Immature natural killer cell (primary cell): ENCODE results near the gene AHI1. TPM values are rescaled to one million over a fixed set of nuclear protein-coding genes. Genes with fewer than 3 reads are reported as not detected.

Experiments
- DNase-seq, 3 donors: peaks; one replicate each; pipeline ENCODE4 v3.0.0; 2022; ENCODE audit warnings: mixed read lengths in 1 of 3
- H3K27ac Mint-ChIP-seq, 6 donors: one replicate each; pipeline ENCODE4 v1.8.0; 2020; ENCODE audit warnings: mixed read lengths in 6 of 6, mild to moderate bottlenecking in 5 of 6, inconsistent platforms in 4 of 6, moderate library complexity in 3 of 6
- H3K27me3 Mint-ChIP-seq, 3 donors: one replicate each; pipeline ENCODE4 v1.8.0; 2020 to 2021; ENCODE audit warnings: low read depth in 3 of 3, mild to moderate bottlenecking in 3 of 3, mixed read lengths in 3 of 3, moderate library complexity in 3 of 3, inconsistent platforms in 1 of 3
- H3K36me3 Mint-ChIP-seq, 3 donors: one replicate each; pipeline ENCODE4 v1.8.0; 2020; ENCODE audit warnings: mixed read lengths in 3 of 3, inconsistent platforms in 2 of 3, mild to moderate bottlenecking in 2 of 3
- H3K4me1 Mint-ChIP-seq, 2 donors: one replicate each; pipeline ENCODE4 v1.8.0; 2020; ENCODE audit warnings: inconsistent platforms in 2 of 2, mild to moderate bottlenecking in 2 of 2, mixed read lengths in 2 of 2, moderate library complexity in 1 of 2
- H3K4me3 Mint-ChIP-seq, 5 donors: one replicate each; pipeline ENCODE4 v1.8.0; 2020; ENCODE audit warnings: mild to moderate bottlenecking in 5 of 5, mixed read lengths in 5 of 5, inconsistent platforms in 3 of 5, moderate library complexity in 3 of 5
- H3K9me3 Mint-ChIP-seq, 6 donors: one replicate each; pipeline ENCODE4 v1.8.0; 2020; ENCODE audit warnings: mild to moderate bottlenecking in 6 of 6, mixed read lengths in 6 of 6, inconsistent platforms in 4 of 6, moderate library complexity in 3 of 6
- polyA plus RNA-seq, 3 donors: library from polyadenylated mRNA; unstranded; fragments of 300-500 nt; fragmentation: Illumina TruSeq; gene quantifications; one replicate each; pipeline ENCODE4 v1.2.3, GENCODE V29; 2021

Gene AHI1
- polyA plus RNA-seq, 3 donors from 2014 or later: 1.5 to 4.9 (median 4.5) TPM

DNA sequence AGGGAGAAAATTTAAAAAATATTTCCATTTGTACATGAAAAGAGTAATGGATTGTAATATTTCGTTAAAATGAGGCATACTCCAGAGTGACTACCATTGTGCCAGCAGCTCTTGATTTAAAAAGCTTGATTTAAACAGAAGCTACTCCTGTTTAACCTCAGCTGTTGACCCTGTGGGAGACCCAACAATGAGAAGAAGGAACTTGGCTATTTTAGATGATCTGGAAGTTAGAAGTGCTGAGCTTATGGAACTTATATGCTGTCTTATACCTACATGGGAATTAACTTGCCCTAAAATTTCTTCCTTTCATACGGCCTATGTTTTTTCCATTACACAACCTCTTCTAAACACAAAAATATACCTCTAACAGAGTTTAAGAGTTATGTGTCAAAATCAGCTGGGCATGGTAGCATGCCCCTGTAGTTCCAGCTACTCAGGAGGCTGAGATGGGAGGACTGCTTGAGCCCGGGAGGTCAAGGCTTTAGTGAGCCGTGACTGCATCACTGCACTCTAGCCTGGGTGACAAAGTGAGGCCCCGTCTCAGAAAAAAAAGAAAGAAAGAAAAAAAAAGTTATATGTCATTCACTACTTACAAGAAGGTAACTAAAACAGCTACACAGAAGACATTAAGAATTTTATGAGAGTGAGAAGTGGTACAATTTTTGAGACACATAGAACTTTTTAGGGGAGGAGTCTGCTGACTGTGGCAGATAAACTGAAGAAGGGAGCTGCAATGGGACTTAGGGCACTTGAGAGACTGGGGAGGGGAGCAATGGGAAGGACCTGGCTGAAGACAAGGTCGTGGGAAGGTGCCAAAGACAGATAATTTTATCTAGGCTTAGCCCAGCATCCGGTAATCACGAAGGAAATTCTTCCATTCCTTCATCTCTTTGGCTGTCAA is 176.6 kb downstream of the AHI1 start:
- peaks cover 0 to 14% (median 8%) of the 10 kb centered on the region in 3 donors for H3K36me3 Mint-ChIP-seq
- DNase-seq: no peak
- peaks cover 0 to 4% (median 0%) of the 10 kb centered on the region in 3 donors for H3K27me3 Mint-ChIP-seq
- H3K9me3 Mint-ChIP-seq: peaks cover 0 to 2% (median 0%) of the 10 kb centered on the region in 6 donors
- peak overlapping the region in 2 of 6 donors; percentile 34 to 43 for H3K27ac Mint-ChIP-seq
- H3K4me3 Mint-ChIP-seq: peak overlapping the region in 1 of 5 donors; percentile 2
- H3K4me1 Mint-ChIP-seq: peaks cover 17 to 22% of the 10 kb centered on the region in 2 donors

DNA sequence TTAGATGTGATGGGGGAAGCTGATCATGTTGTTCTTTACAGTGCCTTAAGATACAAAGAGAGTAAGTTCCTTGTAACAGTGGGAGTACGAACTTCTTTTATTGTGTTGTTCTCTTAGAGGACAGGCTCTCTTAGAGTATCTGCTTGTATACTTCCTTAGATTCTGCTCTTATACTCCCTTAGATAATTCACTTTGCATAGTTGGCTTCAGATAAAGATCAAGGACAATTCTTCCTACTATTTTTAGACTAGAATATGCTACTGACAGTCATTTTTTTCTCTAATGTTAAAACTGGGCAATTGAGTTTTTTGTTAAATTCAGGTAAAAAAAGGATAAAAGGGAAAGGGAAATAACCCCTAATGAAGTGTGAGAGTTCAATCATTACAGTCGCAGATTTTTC is 177.7 kb downstream of the AHI1 start:
- peaks cover 0 to 14% (median 8%) of the 10 kb centered on the region in 3 donors for H3K36me3 Mint-ChIP-seq
- no peaks in the 10 kb centered on the region for H3K9me3 Mint-ChIP-seq
- H3K27ac Mint-ChIP-seq: no peak overlapping the region
- no peak overlapping the region for H3K4me3 Mint-ChIP-seq
- H3K27me3 Mint-ChIP-seq: peaks cover 0 to 4% (median 0%) of the 10 kb centered on the region in 3 donors
- no peak for DNase-seq
- peaks cover 17 to 22% of the 10 kb centered on the region in 2 donors for H3K4me1 Mint-ChIP-seq

DNA sequence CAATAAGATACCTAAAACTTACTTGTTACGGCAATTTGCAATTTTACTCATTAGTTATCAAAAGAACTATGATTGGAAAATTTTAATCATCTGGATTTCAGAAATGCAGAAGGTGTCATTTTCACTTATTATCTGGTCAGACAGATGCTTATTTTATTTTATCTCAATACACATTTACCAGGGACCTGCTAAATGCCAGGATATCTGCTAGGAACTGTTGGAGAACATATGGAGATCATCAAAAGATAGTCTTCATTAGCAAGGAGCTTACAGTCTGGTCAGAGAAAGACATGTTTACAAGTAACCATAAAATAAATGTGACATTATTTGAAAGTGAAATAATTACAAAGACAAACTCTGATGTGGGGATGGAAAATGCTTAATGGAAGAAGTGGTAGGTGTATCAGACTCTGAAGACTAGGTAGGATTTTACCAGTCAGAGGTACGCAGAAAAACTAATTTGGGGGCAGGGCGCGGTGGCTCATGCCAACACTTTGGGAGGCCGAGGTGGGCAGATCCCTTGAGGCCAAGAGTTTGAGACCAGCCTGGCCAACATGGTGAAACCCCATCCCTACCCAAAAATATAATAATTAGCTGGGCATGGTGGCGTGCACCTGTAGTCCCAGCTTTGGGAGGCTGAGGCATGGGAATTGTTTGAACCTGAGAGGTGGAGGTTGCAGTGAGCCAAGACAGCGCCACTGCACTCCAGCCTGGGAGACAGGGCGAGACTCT is 178.6 kb downstream of the AHI1 start:
- peaks cover 0 to 4% (median 0%) of the 10 kb centered on the region in 3 donors for H3K27me3 Mint-ChIP-seq
- peaks cover 0 to 14% (median 8%) of the 10 kb centered on the region in 3 donors for H3K36me3 Mint-ChIP-seq
- H3K27ac Mint-ChIP-seq: no peak overlapping the region
- no peaks in the 10 kb centered on the region for H3K9me3 Mint-ChIP-seq
- H3K4me3 Mint-ChIP-seq: no peak overlapping the region
- no peak for DNase-seq
- peaks cover 14 to 21% of the 10 kb centered on the region in 2 donors for H3K4me1 Mint-ChIP-seq

DNA sequence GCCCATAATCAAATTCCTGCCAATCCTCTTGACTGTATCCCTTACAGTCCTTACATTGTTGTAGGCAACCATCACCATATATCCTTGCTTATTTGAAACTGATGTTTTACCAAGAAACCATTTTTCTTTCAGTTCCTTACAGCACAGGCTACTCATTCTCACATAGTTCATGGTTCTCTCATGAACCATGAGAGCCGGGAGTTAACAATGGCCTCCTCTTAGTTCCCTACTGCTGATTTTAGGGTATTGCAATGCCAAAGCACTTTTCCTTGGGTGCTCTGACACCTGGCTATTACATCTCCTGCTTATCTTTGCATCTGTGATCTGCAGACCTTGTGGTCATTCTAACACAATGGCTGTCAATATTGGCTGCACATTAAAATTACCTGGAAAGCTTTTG is 183.0 kb downstream of the AHI1 start:
- Mint-ChIP-seq H3K9me3 (no peaks in the 10 kb centered on the region), H3K4me1 (no peaks in the 10 kb centered on the region), H3K27me3 (no peaks in the 10 kb centered on the region), H3K4me3 (no peak overlapping the region), H3K36me3 (peaks cover 0 to 9% (median 6%) of the 10 kb centered on the region in 3 donors), H3K27ac (no peak overlapping the region)
- DNase-seq: no peak

GRCh38 chr6:135311446-135312200 is 185.9 kb downstream of the AHI1 start:
- Mint-ChIP-seq H3K27me3 (no peaks in the 10 kb centered on the region), H3K4me3 (no peak overlapping the region), H3K9me3 (no peaks in the 10 kb centered on the region), H3K36me3 (peaks cover 0 to 8% (median 0%) of the 10 kb centered on the region in 3 donors), H3K27ac (no peak overlapping the region), H3K4me1 (no peaks in the 10 kb centered on the region)
- no peak for DNase-seq

DNA sequence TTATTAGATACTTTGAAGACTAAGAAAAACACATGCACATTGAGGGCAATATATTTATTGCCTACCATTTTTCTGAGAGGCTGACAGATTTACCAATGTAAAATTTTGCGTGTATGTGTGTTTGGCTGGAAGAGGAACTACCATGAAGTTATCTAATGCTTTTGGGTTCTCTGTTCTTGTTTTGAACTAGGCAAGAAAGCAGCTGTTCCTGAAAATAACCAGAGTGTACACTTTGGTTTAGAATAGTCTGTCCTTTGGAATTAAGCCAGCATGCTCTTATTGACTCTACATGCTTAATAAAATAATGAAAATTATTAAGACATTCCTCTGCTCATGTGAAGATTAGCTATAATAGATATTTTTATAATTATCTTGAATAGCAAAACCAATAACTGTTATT is 187.2 kb downstream of the AHI1 start:
- DNase-seq: no peak
- no peak overlapping the region for H3K27ac Mint-ChIP-seq
- H3K9me3 Mint-ChIP-seq: no peaks in the 10 kb centered on the region
- no peak overlapping the region for H3K4me3 Mint-ChIP-seq
- peaks cover 0 to 2% (median 0%) of the 10 kb centered on the region in 3 donors for H3K27me3 Mint-ChIP-seq
- H3K36me3 Mint-ChIP-seq: peaks cover 0 to 14% (median 0%) of the 10 kb centered on the region in 3 donors
- H3K4me1 Mint-ChIP-seq: no peaks in the 10 kb centered on the region

DNA sequence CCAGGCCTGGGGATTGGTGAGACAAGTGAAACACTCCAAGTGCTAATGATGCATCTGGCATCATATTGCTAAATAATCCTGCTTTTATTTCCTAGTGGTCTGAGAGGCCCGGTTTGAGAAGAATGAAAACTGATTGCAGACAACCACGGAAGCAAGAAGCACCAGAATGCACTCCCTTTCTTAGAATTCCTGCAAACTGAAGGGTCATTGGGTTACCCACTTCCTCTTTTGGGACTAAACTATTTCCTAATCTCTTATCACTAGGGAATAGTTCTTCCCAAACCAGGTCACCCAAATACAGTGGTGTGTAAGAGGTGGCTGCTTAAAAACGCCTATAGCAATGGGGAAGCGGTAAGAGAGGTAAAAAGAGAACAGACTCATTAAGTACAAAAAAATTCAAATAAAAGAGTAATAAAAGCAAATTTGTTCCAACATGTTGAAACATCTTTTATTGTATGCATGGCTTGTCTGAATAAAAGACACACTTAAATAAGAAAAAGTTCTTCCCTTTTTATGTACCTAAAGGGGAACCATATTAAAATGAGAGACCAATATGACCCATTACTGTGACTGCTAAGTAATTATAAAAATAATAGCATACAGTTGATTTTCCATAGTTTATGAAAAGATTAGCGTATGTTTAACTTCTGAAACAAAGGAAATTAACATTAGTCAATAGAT is 190.7 kb downstream of the AHI1 start:
- H3K27ac Mint-ChIP-seq: no peak overlapping the region
- H3K9me3 Mint-ChIP-seq: no peaks in the 10 kb centered on the region
- DNase-seq: no peak
- no peak overlapping the region for H3K4me3 Mint-ChIP-seq
- H3K4me1 Mint-ChIP-seq: no peaks in the 10 kb centered on the region
- H3K27me3 Mint-ChIP-seq: peaks cover 0 to 2% (median 0%) of the 10 kb centered on the region in 3 donors
- peaks cover 0 to 19% (median 3%) of the 10 kb centered on the region in 3 donors for H3K36me3 Mint-ChIP-seq

- Mint-ChIP-seq H3K36me3 (peaks cover 3 to 19% (median 4%) of the 10 kb centered on the region in 3 donors), H3K27ac (no peak overlapping the region), H3K27me3 (peaks cover 0 to 2% (median 0%) of the 10 kb centered on the region in 3 donors), H3K4me3 (no peak overlapping the region), H3K9me3 (no peaks in the 10 kb centered on the region), H3K4me1 (no peaks in the 10 kb centered on the region)
- no peak for DNase-seq
Measured at GRCh38 chr6:135306166-135306565, 191.4 kb downstream of the AHI1 start.

DNA sequence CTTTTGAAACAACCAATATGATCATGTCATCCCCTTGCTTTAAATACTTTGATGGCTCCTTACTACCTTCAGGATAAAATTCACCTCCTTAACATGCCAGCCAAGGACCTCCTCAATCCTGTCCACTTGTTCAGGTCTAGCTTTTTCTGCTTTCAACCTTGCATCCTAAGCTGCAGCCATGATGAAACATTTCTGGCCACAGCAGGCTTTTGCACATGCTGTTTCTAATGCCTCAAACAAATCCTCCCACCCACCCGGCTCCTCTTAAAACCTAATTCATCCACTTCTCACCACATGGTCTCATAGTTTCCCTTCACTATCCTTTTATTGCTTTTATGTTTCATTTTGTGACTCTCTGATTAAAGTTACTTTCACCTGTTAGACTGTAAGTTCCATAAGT is 191.9 kb downstream of the AHI1 start:
- Mint-ChIP-seq H3K27ac (no peak overlapping the region), H3K36me3 (peaks cover 3 to 19% (median 4%) of the 10 kb centered on the region in 3 donors), H3K27me3 (peaks cover 0 to 2% (median 0%) of the 10 kb centered on the region in 3 donors), H3K4me3 (no peak overlapping the region), H3K9me3 (no peaks in the 10 kb centered on the region), H3K4me1 (no peaks in the 10 kb centered on the region)
- DNase-seq: no peak

- Mint-ChIP-seq H3K4me3 (no peak overlapping the region), H3K27ac (no peak overlapping the region), H3K9me3 (no peaks in the 10 kb centered on the region), H3K36me3 (peaks cover 3 to 19% (median 4%) of the 10 kb centered on the region in 3 donors), H3K4me1 (no peaks in the 10 kb centered on the region), H3K27me3 (peaks cover 0 to 2% (median 0%) of the 10 kb centered on the region in 3 donors)
- DNase-seq: no peak
Measured at GRCh38 chr6:135304883-135305282, 192.7 kb downstream of the AHI1 start.

- peaks cover 3 to 26% (median 6%) of the 10 kb centered on the region in 3 donors for H3K36me3 Mint-ChIP-seq
- no peak overlapping the region for H3K27ac Mint-ChIP-seq
- H3K27me3 Mint-ChIP-seq: peaks cover 0 to 2% (median 0%) of the 10 kb centered on the region in 3 donors
Measured at GRCh38 chr6:135301304-135301703, 196.2 kb downstream of the AHI1 start.

DNA sequence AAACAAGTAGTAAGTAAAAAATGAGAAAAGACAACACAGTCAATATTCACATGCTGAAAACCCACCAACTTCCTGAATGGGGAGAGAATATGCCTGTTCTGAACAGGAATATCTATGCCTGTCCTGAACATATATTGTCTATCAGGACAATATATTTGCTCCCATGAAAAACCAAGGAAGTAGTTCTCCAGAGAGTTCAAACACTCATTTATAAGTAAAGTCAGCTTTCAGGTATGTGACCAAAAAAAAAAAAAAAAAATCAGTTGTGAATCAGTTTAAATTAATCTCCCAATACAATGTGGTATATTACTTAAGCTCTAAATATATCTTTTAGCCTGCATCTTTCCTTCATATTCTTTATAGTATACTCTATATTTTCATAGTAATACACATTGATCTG is 197.0 kb downstream of the AHI1 start:
- H3K4me3 Mint-ChIP-seq: no peak overlapping the region
- H3K36me3 Mint-ChIP-seq: peaks cover 3 to 24% (median 9%) of the 10 kb centered on the region in 3 donors
- no peaks in the 10 kb centered on the region for H3K27me3 Mint-ChIP-seq
- no peaks in the 10 kb centered on the region for H3K9me3 Mint-ChIP-seq
- no peak overlapping the region for H3K27ac Mint-ChIP-seq
- no peak for DNase-seq
- no peaks in the 10 kb centered on the region for H3K4me1 Mint-ChIP-seq

More at GRCh38 chr6:135301304-135301703, 196.2 kb downstream of the AHI1 start:
- H3K9me3 Mint-ChIP-seq: no peaks in the 10 kb centered on the region
- no peak for DNase-seq
- no peaks in the 10 kb centered on the region for H3K4me1 Mint-ChIP-seq
- no peak overlapping the region for H3K4me3 Mint-ChIP-seq

DNA sequence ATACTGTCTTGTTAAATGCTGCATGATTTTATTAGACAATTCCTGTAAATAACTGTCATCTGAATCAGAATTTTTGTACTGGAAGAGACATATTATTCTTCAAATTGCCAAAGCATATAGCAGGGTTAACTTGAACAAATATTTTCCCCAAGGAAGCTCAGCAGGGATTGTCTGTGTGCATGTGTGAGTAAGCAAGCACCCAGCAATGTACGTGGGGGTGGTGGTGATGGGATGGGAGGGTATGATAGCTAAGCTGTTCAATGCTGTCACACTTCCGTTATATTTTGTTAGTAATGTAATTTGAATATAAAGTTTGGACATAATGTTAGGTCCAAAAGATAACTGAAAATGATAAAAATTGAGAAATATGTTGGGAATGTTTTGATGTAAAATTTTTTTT is 198.3 kb downstream of the AHI1 start:
- H3K4me3 Mint-ChIP-seq: no peak overlapping the region
- DNase-seq: no peak
- peaks cover 4 to 25% (median 12%) of the 10 kb centered on the region in 3 donors for H3K36me3 Mint-ChIP-seq
- no peaks in the 10 kb centered on the region for H3K4me1 Mint-ChIP-seq
- H3K27ac Mint-ChIP-seq: no peak overlapping the region
- no peaks in the 10 kb centered on the region for H3K9me3 Mint-ChIP-seq
- no peaks in the 10 kb centered on the region for H3K27me3 Mint-ChIP-seq
